Mucosa of stomach (tissue), 1 donor: ENCODE measurements around the gene ATG16L2.
"Not testable (repeated sequence)": the region's sequence is repeated elsewhere in the genome, so short reads cannot be mapped to it uniquely, and the experiment has no call there.

Experiments used
- H3K27me3 ChIP-seq: one replicate; pipeline ENCODE4 v1.7.0; 2013; ENCODE audit warnings: mild to moderate bottlenecking, low read length; ENCODE audit not compliant: control insufficient read depth, insufficient read depth
- H3K36me3 ChIP-seq: one replicate; pipeline ENCODE4 v1.7.0; 2013; ENCODE audit warnings: low read length; ENCODE audit not compliant: control insufficient read depth, insufficient read depth
- H3K4me1 ChIP-seq: one replicate; pipeline ENCODE4 v1.7.0; 2013; ENCODE audit warnings: mild to moderate bottlenecking, low read length; ENCODE audit not compliant: control insufficient read depth, insufficient read depth
- H3K4me3 ChIP-seq: one replicate; pipeline ENCODE4 v1.7.0; 2013; ENCODE audit warnings: low read length
- H3K9ac ChIP-seq: one replicate; pipeline ENCODE4 v1.7.0; 2013; ENCODE audit warnings: mild to moderate bottlenecking, low read length, moderate library complexity
- H3K9me3 ChIP-seq: one replicate; pipeline ENCODE4 v1.7.0; 2013; ENCODE audit warnings: mild to moderate bottlenecking, low read length, moderate library complexity; ENCODE audit not compliant: control insufficient read depth
- donor health status: Pancreatic carcinoma.

ATG16L2 gene

DNA sequence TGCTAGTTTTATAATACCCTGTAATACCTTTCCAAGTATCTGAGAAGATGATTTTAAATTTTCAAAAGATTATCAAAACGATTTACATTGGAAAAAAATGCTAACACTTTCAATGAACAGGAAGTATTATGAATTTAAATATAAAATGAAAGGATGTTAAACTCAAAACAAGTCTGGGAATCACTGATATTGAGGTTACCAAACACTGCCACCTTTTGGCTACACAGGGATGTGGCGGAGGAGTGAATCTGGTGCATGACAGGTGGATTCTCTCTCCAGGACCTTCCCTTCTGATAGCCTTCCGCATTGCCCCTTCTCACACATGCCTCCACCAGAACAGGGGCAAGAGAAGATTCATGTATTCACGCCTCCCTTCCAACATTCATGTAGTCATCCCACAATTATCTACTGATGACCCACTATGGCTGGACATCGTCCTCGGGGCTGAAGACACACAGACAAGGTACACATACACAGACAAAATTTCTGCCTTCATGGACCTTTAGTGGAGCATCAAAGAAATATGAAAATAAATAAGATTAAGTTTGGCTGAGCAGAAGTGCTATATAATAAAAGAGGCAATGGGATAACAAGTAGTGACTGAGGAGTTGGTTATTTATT, 34.7 kb downstream of the ATG16L2 start:
- no peaks in the 10 kb centered on the region for H3K27me3 ChIP-seq
- H3K4me1 ChIP-seq = no peaks in the 10 kb centered on the region
- H3K4me3 ChIP-seq = no peak overlapping the region
- H3K36me3 ChIP-seq = no peaks in the 10 kb centered on the region
- H3K9ac ChIP-seq = no peak overlapping the region
- no peaks in the 10 kb centered on the region for H3K9me3 ChIP-seq

DNA sequence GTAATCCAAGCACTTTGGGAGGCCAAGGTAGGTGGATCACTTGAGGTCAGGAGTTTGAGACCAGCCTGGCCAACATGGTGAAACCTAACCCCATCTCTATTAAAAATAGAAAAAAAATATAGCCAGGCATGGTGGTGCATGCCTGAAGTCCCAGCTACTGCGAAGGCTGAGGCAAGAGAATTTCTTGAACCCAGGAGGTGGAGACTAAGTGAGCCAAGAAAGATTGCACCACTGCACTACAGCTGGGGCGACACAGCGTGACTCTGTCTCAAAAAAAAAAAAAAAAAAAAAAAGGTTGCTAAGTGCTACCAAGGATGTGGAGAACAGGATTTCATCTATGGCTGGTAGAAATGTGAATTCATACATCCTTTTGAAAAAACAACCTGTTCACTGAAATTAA, 36.6 kb downstream of the ATG16L2 start:
- no peak overlapping the region for H3K4me3 ChIP-seq
- H3K4me1 ChIP-seq = no peaks in the 10 kb centered on the region
- H3K9ac ChIP-seq = no peak overlapping the region
- no peaks in the 10 kb centered on the region for H3K36me3 ChIP-seq
- H3K9me3 ChIP-seq = no peaks in the 10 kb centered on the region
- no peaks in the 10 kb centered on the region for H3K27me3 ChIP-seq

DNA sequence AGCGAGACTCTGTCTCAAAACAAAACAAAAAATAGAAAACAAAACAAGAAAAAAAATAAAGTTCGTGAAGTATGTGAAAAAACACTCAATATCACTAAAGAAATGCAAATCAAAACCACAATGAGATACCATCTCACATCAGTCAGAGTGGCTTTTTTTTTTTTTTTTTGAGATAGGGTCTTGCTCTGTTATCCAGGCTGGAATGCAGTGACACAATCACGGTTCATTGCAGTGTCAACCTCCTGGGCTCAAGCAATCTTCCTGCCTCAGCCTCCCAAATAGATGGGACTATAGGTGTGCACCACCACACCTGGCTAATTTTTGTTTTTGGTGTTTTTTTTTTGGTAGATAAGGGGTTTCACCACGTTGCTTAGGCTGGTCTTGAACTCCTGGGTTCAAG, 37.5 kb downstream of the ATG16L2 start:
- Histone ChIP-seq H3K36me3 (no peaks in the 10 kb centered on the region), H3K4me1 (no peaks in the 10 kb centered on the region), H3K27me3 (no peaks in the 10 kb centered on the region), H3K9ac (no peak overlapping the region), H3K9me3 (no peaks in the 10 kb centered on the region), H3K4me3 (no peak overlapping the region)

DNA sequence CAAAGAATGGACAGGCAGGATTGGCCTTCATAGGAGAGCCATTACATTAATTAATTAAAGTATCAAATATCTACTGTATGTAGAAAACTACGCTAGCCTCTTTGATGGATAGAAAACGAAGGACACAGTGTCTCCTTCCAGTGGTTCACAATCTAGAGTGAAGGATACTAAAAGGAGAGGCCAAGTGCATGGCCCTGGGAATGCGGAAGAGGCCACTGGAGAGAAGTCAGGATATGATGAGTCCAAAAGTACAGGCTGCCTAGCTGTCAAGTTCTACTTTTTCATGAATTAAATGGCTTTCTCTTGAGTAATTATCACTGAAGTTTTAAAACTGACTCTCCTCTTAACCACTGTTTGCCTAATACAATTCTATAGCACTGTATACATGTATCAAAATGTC, 41.9 kb downstream of the ATG16L2 start:
- H3K9ac ChIP-seq = no peak overlapping the region
- H3K27me3 ChIP-seq = no peaks in the 10 kb centered on the region
- no peaks in the 10 kb centered on the region for H3K9me3 ChIP-seq
- H3K36me3 ChIP-seq = no peaks in the 10 kb centered on the region
- H3K4me1 ChIP-seq = no peaks in the 10 kb centered on the region
- no peak overlapping the region for H3K4me3 ChIP-seq

DNA sequence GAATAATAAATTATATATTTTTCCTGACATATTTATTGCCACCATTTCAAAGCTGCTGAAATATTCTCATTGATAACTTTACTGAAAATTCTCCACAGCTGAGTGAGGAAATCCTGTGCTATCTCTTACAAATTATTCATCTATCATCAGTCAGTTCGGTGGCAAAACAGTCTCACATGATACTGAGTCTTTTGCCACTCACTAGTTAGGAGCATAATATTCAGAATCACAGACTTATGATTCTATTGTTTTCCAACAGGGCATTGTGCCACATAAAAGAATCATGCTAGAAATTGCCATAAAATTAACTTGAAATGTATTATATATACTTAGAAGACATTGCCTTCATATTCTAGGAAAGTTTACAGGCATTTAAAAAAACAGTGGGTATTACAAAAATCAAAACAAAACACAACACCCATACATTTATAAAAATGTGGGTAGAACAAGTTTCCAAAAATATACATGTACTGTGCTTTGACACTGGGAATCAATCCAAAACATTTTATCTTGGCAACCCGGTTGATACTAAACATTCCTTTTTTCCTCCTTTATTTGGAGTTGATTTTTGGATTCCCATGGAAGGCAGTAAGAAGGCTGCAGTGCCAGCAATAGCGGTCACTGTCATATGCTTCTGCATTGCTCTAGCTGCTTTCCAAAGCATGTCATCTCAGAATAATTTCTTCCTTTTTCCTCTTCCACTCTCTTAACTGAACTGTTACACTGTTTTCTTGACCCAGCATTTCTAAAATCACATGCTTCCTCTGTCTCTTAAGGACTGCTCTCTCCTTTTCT, 42.5 kb downstream of the ATG16L2 start:
- Histone ChIP-seq H3K4me3 (no peak overlapping the region), H3K9ac (no peak overlapping the region), H3K27me3 (no peaks in the 10 kb centered on the region), H3K4me1 (no peaks in the 10 kb centered on the region), H3K36me3 (no peaks in the 10 kb centered on the region), H3K9me3 (no peaks in the 10 kb centered on the region)

DNA sequence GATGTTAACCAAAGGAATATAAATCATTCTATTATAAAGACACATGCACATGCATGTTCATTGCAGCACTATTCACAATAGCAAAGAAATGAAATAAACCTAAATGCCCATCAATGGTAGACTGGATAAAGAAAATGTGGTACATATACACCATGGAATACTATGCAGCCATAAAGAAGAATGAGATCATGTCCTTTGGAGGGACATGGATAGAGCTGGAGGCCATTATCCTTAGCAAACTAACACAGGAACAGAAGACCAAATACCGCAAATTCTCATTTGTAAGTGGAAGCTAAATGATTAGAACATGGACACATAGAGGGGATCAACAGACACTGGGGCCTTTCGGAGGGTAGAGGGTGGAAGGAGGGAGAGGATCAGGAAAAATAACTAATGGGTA, 44.1 kb downstream of the ATG16L2 start:
- H3K36me3 ChIP-seq, H3K9me3 ChIP-seq, H3K9ac ChIP-seq, H3K4me1 ChIP-seq, H3K27me3 ChIP-seq, H3K4me3 ChIP-seq: not testable (repeated sequence)

DNA sequence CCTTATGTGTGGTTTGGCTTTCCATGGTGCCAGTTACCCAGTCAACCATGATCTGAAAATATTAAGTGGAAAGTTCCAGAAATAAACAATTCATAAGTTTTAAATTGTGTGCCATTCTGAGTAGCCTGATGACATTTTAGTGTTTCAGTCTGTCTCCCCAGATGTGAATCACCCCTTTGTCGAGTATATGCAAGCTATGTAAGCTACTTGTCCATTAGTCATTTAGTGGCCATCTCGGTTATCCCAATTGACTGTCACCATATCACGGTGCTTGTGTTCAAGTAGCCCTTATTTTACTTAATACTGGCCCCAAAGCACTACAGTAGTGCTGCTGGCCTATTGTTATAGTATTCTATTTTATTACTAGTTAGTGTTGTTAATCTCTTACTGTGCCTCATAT, 44.9 kb downstream of the ATG16L2 start:
- Histone ChIP-seq H3K36me3 (no peaks in the 10 kb centered on the region), H3K27me3 (no peaks in the 10 kb centered on the region), H3K9ac (no peak overlapping the region), H3K9me3 (no peaks in the 10 kb centered on the region), H3K4me3 (no peak overlapping the region), H3K4me1 (no peaks in the 10 kb centered on the region)

DNA sequence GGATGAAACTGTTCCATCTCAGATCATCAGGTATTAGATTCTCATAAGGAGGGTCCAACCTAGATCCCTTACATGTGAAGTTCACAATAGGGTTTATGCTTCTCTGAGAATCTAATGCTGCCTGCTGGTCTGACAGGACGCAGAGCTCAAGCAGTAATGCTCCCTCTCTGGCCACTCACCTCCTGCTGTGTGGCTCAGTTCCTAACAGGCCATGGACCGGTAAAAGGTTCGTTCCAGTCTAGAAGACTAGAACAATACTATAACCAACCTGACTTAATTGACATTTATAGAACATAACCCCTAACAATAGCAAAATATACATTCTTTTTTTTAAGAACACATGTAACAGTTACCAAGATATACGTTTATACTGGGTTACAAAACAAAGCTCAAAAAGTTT, 45.8 kb downstream of the ATG16L2 start:
- Histone ChIP-seq H3K9me3 (no peaks in the 10 kb centered on the region), H3K4me3 (no peak overlapping the region), H3K27me3 (no peaks in the 10 kb centered on the region), H3K9ac (no peak overlapping the region), H3K4me1 (no peaks in the 10 kb centered on the region), H3K36me3 (no peaks in the 10 kb centered on the region)

DNA sequence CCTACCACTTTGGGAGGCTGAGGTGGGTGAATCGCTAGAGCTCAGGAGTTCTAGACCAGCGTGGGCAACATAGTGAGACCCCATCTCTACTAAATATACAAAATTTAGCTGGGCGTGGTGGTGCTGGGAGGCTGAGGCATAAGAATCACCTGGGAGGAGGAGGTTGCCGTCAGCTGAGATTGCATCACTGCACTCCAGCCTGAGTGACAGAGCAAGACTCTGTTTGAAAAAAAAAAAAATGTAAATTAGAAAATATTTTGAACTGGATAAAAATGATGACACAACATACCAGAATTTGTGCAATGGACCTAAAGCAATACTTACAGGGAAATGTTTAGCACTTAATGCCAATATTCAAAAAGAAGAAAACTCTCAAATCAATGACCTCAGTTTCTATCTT, 46.4 kb downstream of the ATG16L2 start:
- no peaks in the 10 kb centered on the region for H3K36me3 ChIP-seq
- no peak overlapping the region for H3K9ac ChIP-seq
- no peaks in the 10 kb centered on the region for H3K4me1 ChIP-seq
- H3K27me3 ChIP-seq = no peaks in the 10 kb centered on the region
- no peaks in the 10 kb centered on the region for H3K9me3 ChIP-seq
- no peak overlapping the region for H3K4me3 ChIP-seq

DNA sequence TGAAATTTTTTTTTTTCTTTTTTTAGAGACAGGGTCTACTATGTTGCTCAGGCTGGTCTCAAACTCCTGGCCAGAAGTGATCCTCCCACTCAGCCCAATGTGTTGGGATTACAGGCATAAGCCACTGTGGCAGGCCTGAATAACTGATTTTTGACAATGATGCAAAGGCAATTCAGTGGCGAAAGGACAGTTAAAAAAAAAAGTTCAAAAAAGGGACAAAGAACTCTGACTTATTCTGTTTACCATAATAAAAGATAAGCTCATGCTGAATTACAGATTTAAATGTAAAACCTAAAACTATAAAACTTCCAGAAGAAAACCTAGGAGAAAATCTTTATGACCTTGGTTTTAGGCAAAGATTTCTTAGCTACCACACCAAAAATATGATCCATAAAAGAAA, 48.9 kb downstream of the ATG16L2 start:
- Histone ChIP-seq H3K36me3 (no peaks in the 10 kb centered on the region), H3K4me1 (no peaks in the 10 kb centered on the region), H3K9me3 (no peaks in the 10 kb centered on the region), H3K4me3 (no peak overlapping the region), H3K27me3 (no peaks in the 10 kb centered on the region), H3K9ac (no peak overlapping the region)

DNA sequence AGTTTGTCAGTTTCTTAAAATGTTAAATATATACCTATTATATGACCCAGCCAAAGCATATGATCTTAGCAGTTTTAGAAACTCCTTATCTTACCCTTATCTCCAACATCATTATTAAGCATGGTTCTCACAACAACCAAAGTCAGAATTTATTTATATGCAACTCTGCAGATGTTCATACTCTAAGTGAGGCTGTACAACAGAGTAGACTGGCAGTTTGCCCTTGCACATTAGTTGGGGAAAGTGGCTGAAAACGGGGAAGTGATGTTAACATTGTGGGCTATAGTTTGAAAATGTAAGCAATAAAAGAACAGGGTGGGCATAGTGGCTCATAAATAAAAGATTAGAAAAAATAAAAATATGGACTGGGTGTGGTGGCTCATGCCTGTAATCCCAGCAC, 49.7 kb downstream of the ATG16L2 start:
- Histone ChIP-seq H3K9ac (no peak overlapping the region), H3K36me3 (no peaks in the 10 kb centered on the region), H3K9me3 (no peaks in the 10 kb centered on the region)

DNA sequence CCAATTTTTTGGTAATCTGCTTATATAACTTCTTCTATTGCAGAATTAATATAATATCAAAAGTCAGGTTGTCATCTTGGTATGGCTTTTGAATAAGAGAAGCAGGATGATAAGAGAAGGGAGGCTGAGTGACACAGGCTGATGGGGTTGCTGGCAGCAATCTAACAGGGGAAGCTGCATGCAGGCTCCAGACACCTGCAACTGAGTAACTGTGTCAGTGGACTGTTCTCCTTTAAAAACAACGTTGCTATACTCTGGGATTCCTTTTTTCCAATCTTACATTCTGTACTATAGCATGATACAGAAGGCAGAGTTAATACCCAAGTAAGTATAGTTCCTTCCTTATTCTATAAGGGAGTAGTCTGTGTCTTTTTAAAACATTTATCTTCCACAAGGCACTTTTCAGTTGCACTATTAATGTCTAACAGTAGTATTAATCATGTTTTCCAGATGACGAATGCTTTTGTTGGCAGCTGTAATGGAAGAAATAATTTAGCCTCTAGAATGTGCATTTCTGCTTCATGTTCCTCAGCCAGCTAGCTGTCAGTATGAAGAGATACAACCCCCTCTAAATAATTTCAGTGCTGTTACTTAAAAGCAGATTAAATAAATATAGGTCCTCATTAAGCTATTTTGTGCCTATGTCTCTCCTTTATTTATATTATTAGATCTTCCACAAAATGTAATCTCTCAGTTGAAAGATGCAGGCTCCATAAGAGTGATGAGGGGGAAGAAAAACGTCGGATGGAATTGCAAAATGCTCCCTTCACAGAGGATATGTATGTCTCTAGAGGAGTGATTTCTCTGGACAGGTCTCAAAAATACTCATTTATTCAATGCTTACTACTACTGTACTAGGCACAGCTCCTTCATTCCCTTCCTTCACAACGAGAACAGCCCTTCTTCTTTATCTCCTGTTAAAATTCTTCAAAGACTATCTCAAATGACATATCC, 50.8 kb downstream of the ATG16L2 start:
- Histone ChIP-seq H3K9ac (no peak overlapping the region), H3K9me3 (no peaks in the 10 kb centered on the region), H3K4me1 (no peaks in the 10 kb centered on the region), H3K4me3 (no peak overlapping the region), H3K27me3 (no peaks in the 10 kb centered on the region), H3K36me3 (no peaks in the 10 kb centered on the region)

More for the DNA sequence above, 49.7 kb downstream of the ATG16L2 start:
- no peak overlapping the region for H3K4me3 ChIP-seq
- H3K27me3 ChIP-seq = no peaks in the 10 kb centered on the region
- H3K4me1 ChIP-seq = no peaks in the 10 kb centered on the region
